AG09319 (cell line): Measurements from ENCODE around the gene FANCE.

Experiments used
- DNase-seq: peaks from one replicate; pipeline ENCODE4 v3.0.0-alpha.2; 2010; ENCODE audit warnings: low read depth; ENCODE audit errors: extremely low read depth
- TF ChIP-seq, protein P1 (sequence below): IDR thresholded peaks from 2 replicates; pipeline ENCODE4 v1.5.1; 2011; ENCODE audit warnings: low read depth, mild to moderate bottlenecking, inconsistent platforms, low read length, moderate library complexity

FANCE gene

DNA sequence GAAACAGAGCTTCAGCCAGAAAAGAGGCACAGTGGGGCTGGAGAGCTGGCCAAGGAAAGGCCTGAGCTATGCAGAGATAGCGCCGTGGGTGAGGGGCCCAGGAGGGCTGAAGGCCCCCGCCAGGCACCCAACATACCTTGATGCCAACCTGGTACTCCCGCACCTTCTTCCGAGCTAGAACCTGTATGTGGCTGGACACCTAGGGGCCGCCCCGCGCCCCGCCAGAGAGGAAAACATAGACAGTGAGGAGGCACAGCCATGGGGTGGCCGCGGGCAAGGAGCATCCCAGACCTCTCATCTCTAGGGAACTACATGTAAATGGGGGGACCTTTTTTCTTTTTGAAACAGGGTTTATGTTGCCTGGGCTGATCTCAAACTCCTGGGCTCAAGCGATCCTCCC is 28.0 kb downstream of the FANCE start:
- TF ChIP-seq, protein P1, sequence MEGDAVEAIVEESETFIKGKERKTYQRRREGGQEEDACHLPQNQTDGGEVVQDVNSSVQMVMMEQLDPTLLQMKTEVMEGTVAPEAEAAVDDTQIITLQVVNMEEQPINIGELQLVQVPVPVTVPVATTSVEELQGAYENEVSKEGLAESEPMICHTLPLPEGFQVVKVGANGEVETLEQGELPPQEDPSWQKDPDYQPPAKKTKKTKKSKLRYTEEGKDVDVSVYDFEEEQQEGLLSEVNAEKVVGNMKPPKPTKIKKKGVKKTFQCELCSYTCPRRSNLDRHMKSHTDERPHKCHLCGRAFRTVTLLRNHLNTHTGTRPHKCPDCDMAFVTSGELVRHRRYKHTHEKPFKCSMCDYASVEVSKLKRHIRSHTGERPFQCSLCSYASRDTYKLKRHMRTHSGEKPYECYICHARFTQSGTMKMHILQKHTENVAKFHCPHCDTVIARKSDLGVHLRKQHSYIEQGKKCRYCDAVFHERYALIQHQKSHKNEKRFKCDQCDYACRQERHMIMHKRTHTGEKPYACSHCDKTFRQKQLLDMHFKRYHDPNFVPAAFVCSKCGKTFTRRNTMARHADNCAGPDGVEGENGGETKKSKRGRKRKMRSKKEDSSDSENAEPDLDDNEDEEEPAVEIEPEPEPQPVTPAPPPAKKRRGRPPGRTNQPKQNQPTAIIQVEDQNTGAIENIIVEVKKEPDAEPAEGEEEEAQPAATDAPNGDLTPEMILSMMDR: no peak
- no peak for DNase-seq

DNA sequence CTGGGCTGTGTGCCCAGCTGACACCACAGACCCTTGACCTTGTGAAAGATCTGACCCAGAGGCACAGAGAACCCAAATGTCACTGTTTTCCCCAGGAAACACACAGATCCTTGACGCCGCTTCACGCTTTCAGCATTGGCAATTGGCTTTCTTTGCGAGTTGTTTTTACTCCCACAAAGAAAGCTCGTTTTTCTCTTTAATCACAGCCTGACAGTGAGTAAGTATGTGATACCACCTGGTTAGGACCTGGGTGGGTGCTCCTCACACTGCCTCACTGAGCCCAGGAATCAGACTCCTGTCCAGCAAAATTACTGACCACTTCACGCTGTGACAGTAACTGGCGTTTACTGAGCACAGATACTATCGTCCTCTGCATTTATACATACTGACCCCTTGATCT is 29.1 kb downstream of the FANCE start:
- no peak for DNase-seq
- TF ChIP-seq, protein P1: no peak

DNA sequence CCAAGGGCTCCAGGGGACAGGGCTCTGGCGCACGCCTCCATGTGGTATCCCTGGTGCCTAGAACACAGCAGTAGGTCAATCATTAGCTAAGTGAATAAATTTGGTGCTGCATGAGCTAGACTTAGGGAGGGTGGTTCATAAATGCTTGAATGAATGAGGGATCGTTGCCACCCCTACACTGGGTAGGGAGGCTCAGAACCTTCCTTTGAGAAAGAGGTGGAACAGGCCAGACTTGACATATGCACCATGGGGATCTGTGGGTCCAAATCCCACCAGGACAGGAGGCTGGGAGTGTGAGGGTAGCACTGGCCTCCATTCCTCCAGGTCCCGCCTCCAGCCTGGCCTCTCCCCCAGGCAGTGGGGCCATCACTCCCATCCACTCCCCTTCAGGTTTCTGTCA is 30.9 kb downstream of the FANCE start:
- no peak for DNase-seq
- TF ChIP-seq, protein P1: no peak

DNA sequence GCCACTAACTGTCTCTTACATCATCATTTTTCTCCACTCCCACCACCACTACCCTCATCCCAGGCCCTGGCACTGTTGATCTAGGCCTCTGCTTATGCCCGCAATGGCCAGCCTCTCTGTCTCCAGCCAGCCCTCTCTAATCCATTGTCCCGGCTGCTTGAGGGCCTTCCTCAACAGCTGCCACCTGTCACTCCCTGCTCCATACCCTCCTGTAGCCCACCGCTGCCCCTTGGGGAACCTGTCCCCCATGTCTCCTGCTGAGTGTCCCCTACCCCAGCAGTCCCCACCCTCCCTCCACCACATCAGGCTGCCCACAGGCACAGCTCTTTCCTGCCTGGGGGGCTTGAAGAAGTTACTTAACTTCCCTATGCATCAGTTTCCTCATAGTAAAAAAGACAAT is 31.4 kb downstream of the FANCE start:
- TF ChIP-seq, protein P1: no peak
- DNase-seq: no peak

DNA sequence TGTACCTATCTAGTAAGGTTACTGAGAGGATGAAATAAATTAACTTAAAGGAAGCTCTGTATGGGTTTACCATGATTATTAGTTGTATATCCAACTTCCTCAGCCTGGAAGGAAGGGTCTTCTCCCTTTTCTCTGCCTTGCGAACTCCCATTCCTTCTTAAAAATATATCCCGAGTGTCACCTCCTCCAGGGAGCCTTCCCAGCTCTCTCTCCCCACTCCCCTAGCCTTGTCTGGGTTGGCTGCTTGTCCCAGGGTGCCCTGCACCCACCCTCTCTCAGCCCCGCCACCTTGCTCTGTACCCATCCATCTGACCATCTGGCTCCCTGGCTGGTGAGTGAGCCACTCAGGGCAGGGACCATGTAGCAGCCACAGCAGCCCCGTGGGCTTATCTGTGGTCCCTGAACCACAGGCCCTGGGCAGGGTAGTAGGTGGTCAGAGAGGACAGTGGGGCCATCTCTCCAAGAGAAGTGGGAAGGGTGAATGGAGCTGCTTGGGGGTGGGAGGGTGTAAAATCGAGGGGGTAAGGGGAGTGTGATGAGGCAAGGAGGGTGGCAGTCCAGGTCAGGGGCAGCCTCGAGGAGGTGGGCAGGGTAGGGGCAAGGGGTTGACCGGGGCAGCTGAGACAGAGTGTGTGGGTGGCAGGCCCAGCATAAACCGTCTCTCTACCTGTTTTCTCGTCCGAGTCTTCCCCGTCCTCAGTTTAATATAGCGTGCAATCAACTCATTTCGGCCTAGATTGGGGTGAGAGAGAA is 31.9 kb downstream of the FANCE start:
- TF ChIP-seq, protein P1: no peak
- DNase-seq: no peak

DNA sequence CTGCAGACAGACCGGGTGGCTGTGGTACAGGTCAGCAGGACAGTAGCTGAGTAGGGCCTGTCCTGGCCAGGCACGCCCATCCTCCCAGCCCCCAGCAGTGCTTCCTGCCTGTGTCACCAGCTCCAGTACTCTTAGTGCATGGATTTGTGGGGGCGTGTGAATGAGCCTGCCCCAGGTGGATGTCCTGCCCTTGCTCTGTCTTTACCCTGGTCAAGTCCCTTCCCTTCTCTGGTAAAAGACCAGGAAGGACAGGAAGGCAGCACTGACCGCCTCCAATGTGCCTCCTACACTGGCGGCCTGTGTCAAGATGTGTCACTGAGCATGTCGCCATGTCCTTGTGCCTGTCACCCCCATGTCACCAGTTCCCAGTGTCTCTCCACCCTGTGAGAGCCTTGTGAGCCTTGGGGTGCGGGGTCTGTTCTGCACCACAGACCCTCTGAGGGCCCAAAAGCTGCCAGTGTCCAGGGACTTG is 32.8 kb downstream of the FANCE start:
- no peak for DNase-seq
- TF ChIP-seq, protein P1: no peak

DNA sequence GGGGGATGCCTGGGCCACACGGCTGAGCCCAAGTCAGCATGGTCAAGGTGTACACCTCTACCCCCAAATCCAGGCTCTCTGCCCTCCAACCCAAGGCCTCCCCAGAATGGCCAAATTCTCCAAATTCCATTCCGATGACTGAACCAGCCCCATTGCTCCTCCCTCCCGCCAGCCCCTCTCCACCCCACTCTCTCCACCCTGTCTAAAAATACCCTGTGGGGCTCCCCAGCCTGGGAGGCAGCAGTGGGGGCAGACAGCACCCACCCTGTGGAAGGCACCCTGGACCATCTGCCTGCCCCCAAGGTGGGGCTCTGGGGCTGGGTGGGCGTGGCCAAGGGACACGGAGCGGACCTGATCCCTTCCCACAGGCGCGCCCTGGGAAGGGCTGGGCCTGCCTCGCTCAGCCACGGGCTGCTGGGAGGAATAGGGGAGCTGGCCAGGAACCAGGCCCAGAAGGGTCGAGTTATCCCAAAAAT is 33.3 kb downstream of the FANCE start:
- TF ChIP-seq, protein P1: no peak
- DNase-seq: no peak
